NB4 (cell line): ENCODE results near the gene CDC42EP1.
"Not testable (repeated sequence)": the region's sequence is repeated elsewhere in the genome, so short reads cannot be mapped to it uniquely, and the experiment has no call there.

ENCODE experiments used
- DNase-seq: peaks from one replicate; pipeline ENCODE4 v3.0.0; 2010; ENCODE audit warnings: low read depth
- H3K4me3 ChIP-seq: one replicate; pipeline ENCODE4 v1.5.1; 2011; ENCODE audit warnings: mild to moderate bottlenecking, low read depth, low read length, moderate library complexity
- MYC ChIP-seq: IDR thresholded peaks from 2 replicates; pipeline ENCODE4 v1.6.1; 2011; ENCODE audit warnings: low read depth, low read length
- POLR2A ChIP-seq: IDR thresholded peaks from 2 replicates; pipeline ENCODE4 v1.6.1; 2011; ENCODE audit warnings: mild to moderate bottlenecking; ENCODE audit not compliant: insufficient read length; ENCODE audit errors: extremely low read depth
- TF ChIP-seq, protein P1 (sequence below): IDR thresholded peaks from 2 replicates; pipeline ENCODE4 v1.6.1; 2011; ENCODE audit warnings: low read depth, low read length
- TF ChIP-seq, protein P2 (sequence below): IDR thresholded peaks from one replicate; pipeline ENCODE4 v1.5.1; 2012; ENCODE audit warnings: low read depth, low read length

The CDC42EP1 gene

DNA sequence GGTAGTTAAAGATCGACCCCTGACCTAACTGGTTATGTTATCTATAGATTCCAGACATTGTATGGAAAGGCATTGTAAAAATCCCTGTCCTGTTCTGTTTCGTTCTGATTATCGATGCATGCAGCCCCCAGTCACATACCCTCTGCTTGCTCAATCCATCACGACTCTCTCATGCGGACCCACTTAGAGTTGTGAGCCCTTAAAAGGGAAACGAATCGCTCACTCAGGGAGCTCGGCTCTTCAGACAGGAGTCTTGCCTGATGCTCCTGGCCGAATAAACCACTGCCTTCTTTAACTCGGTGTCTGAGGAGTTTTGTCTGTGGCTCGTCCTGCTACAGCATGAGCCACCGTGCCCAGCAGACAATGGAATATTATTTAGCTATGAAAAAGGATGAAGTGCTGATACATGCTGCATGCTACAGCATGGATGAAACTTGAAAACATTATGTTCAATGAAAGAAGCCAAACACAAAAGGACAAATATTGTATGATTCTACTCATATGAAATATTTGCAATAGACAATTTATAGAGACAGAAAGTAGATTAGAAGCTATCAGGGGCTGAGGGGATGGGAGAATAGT lies 31.6 kb downstream of the CDC42EP1 start:
- no peak for DNase-seq
- no peak overlapping the region for H3K4me3 ChIP-seq

DNA sequence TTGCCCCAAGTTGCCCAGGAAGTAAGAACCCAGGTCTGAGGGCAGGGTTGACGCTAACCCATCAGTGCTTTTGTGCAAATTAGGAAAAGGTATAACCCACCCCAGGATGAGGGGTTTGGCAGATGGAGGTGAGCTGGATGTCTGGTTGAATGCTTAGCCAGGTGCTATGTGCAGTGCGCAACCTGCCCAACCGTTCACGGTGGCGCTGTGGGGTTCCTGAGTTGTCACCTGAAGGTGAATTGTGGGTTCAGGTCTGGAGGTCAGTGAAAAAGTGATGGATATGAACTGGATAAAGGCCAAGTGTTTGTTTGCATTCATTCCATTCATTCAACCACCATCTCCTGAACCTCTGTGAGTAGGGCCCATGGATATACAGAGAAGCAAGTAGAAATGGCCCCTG lies 34.0 kb downstream of the CDC42EP1 start:
- TF ChIP-seq, protein P1, sequence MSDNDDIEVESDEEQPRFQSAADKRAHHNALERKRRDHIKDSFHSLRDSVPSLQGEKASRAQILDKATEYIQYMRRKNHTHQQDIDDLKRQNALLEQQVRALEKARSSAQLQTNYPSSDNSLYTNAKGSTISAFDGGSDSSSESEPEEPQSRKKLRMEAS = no peak
- TF ChIP-seq MYC (no peak), POLR2A (no peak)
- TF ChIP-seq, protein P2, sequence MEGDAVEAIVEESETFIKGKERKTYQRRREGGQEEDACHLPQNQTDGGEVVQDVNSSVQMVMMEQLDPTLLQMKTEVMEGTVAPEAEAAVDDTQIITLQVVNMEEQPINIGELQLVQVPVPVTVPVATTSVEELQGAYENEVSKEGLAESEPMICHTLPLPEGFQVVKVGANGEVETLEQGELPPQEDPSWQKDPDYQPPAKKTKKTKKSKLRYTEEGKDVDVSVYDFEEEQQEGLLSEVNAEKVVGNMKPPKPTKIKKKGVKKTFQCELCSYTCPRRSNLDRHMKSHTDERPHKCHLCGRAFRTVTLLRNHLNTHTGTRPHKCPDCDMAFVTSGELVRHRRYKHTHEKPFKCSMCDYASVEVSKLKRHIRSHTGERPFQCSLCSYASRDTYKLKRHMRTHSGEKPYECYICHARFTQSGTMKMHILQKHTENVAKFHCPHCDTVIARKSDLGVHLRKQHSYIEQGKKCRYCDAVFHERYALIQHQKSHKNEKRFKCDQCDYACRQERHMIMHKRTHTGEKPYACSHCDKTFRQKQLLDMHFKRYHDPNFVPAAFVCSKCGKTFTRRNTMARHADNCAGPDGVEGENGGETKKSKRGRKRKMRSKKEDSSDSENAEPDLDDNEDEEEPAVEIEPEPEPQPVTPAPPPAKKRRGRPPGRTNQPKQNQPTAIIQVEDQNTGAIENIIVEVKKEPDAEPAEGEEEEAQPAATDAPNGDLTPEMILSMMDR = no peak
- DNase-seq = no peak
- no peak overlapping the region for H3K4me3 ChIP-seq

More for the DNA sequence above, 31.6 kb downstream of the CDC42EP1 start:
- TF ChIP-seq, protein P2 = no peak

DNA sequence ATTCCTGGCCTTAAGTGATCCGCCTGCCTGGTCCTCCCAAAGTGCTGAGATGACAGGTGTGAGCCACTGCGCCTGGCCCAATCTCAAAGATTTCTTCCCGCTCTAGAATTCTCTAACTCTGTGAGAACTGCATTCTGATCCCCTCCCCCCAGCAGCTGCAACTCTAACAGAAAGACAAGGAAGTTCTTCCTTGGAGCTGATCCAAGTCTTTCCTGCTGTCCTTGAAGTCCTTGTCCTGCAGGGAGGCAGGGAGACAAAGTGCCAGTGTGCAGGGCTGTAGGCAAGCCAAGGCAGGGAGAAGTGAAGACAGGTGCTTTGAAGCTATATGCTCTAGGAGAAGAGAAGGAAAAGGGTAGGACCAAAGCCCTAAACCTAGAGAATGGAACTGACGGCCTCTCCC lies 38.9 kb downstream of the CDC42EP1 start:
- no peak overlapping the region for H3K4me3 ChIP-seq
- no peak for DNase-seq
- no peak for TF ChIP-seq MYC
- TF ChIP-seq, protein P2 = no peak
- TF ChIP-seq, protein P1 = no peak
- TF ChIP-seq POLR2A = no peak

DNA sequence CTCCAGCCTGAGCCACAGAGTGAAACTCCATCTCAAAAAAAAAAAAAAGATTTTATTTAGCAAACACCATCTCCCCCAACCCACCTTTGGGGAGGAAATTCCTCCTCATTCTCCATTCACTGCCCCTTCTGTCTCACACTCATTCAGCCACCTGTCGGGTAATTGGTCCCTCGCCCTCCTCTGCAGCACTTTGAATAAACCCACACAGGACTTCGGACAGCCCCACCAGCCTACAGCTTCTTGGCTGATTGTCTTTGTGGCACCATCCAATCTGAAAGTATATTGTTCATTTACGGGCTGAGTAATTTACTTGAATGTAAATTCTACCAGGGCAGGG lies 40.9 kb downstream of the CDC42EP1 start:
- TF ChIP-seq, protein P1 = no peak
- TF ChIP-seq POLR2A = no peak
- TF ChIP-seq, protein P2 = no peak
- no peak for TF ChIP-seq MYC
- H3K4me3 ChIP-seq = peak overlapping the region; percentile 42
- DNase-seq = no peak

DNA sequence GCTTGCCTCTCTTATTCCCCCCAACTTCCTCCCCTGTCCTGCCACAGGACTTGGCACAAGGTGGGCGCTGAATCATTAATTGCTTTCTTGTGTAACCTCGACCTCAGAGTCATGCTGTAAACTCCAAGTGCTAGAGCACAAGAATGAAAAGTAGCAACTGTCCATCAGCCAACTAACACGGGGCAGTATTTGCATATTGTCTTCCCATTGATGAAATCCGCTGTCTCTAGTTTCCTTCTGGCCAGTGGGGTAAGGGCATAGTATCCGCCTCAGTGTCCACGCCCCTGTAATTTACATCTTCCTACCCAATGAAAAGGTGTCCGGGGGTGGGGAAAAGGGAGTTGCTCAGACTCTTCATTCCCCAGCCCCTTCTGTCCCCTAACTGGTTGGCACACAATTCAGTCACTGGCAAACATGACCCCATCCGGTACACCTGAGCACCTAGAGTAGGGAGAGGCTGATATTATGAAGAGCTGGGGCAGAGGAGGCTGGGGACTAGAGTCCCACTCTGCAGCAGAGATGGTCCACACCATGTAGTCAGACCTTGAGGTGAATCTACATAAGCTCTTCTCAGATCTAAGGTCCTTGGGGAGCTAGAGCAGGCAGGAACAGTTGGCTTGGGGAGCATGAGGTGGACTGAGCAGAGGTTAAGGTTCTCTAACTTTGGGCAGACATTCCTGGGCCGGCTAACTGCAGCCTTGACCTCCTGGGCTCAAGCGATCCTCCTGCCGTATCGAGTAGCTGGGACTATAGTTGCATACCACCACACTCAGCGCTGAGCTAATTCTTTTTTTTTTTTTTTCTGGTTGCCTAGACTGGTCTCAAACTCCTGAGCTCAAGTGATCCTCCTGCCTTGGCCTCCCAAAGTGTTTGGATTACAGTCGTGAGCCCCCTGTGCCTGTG lies 41.5 kb downstream of the CDC42EP1 start:
- TF ChIP-seq, protein P1 = peak; percentile 57; the same call in 1 of the 2 replicates
- TF ChIP-seq POLR2A = peak; percentile 32
- peak; percentile 41; the same call in 1 of the 2 replicates for TF ChIP-seq MYC
- TF ChIP-seq, protein P2 = no peak
- peak overlapping the region; percentile 42 for H3K4me3 ChIP-seq
- peak; percentile 96 for DNase-seq

DNA sequence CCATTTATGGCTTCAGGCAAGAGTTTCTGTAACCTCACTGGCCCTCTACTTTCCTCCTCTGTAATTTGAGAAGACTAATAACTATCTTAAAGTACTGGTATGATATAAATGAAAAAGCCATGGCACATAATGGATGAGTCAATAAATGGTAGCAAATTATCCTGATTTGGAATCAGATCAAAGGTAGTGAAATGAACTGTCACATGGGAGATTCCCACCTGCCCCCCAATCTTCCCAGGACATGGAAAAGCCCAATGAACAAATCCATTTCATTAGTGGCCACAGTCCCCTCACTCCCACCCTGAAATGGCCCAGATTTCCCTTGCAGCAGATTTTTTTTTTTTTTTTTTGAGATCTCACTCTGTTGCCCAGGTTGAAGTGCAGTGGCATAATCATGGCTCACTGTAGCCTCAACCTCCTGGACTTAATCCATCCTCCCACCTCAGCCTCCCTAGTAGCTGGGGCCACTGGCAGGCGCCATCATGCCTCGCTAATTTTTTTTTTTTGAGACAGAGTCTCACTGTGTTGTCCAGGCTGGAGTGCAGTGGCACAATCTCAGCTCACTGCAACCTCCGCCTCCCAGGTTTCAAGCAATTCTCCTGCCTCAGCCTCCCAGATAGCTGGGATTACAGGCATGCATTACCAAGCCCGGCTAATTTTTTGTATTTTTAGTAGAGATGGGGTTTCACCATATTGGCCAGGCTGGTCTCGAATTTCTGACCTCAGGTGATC lies 42.4 kb downstream of the CDC42EP1 start:
- not testable (repeated sequence) for H3K4me3 ChIP-seq, DNase-seq
